K562 (cell line): ENCODE measurements around the gene ABCC1. TPM values are rescaled to one million over a fixed set of nuclear protein-coding genes. Genes with fewer than 3 reads are reported as not detected.

ENCODE experiments used
- CCNT2 ChIP-seq: IDR thresholded peaks from 2 replicates; pipeline ENCODE4 v1.6.1; 2011; ENCODE audit warnings: borderline replicate concordance, low read depth, mild to moderate bottlenecking, moderate library complexity, mixed read lengths, low read length; ENCODE audit not compliant: insufficient read length; ENCODE audit errors: extremely low read depth
- DIDO1 ChIP-seq: fragments of 450-650 bp; IDR thresholded peaks from 2 replicates; pipeline ENCODE4 v1.6.1; 2016; ENCODE audit warnings: low read depth, missing biosample characterization, missing genetic modification characterization
- EZH2 ChIP-seq: IDR thresholded peaks from 2 replicates; pipeline ENCODE4 v1.6.1; 2012; ENCODE audit warnings: low read depth, mild to moderate bottlenecking, inconsistent platforms, low read length, borderline replicate concordance
- GATA2 ChIP-seq: sonication (generic); formaldehyde crosslinking; IDR thresholded peaks from 2 replicates; pipeline ENCODE4 v1.4.0; 2020; ENCODE audit warnings: mild to moderate bottlenecking, missing genetic modification reagents
- HDAC3 ChIP-seq: fragments of 450-650 bp; IDR thresholded peaks from 2 replicates; pipeline ENCODE4 v1.6.1; 2018; ENCODE audit warnings: borderline replicate concordance, mild to moderate bottlenecking, moderate library complexity; ENCODE audit not compliant: partially characterized antibody
- HDAC6 ChIP-seq: IDR thresholded peaks from 2 replicates; pipeline ENCODE4 v1.6.1; 2012; ENCODE audit warnings: low read depth, mild to moderate bottlenecking, control low read depth, inconsistent platforms, low read length, moderate library complexity
- HNRNPL ChIP-seq: fragments of 200-400 bp; formaldehyde crosslinking; IDR thresholded peaks from 2 replicates; pipeline ENCODE4 v1.6.1; 2017; ENCODE audit warnings: low read depth, mild to moderate bottlenecking, low read length
- KLF16 ChIP-seq: IDR thresholded peaks from 2 replicates; pipeline ENCODE4 v1.6.1; 2016; ENCODE audit warnings: antibody characterized with exemption
- NFIX ChIP-seq: fragments of 250-450 bp; sonication (Bioruptor Pico); IDR thresholded peaks from 2 replicates; pipeline ENCODE4 v1.4.0; 2020; ENCODE audit warnings: low read depth, mild to moderate bottlenecking, moderate library complexity
- SUPT5H ChIP-seq: fragments of 450-650 bp; IDR thresholded peaks from 2 replicates; pipeline ENCODE4 v1.6.1; 2016
- TEAD4 ChIP-seq, 2 experiments: sonication (generic) in 1 of 2; formaldehyde crosslinking in 1 of 2; IDR thresholded peaks; 2 replicates each; pipeline versions ENCODE4 v1.6.1 to v1.8.0; 2012 to 2022; ENCODE audit warnings: borderline replicate concordance in 1 of 2, inconsistent platforms in 1 of 2, low read length in 1 of 2, mild to moderate bottlenecking in 1 of 2, missing genetic modification reagents in 1 of 2
- ZNF165 ChIP-seq: fragments of 250-450 bp; sonication (Bioruptor Pico); IDR thresholded peaks from 2 replicates; pipeline ENCODE4 v1.4.0; 2020; ENCODE audit warnings: borderline replicate concordance
- polyA plus RNA-seq, 8 experiments: library from polyadenylated mRNA; depleted of rRNA in 4 of 8; stranded (reverse) in 5 of 8; unstranded in 3 of 8; fragments of >200 nt; fragmentation: Nextera tagmentation in 2 of 8; fragmentation: Illumina TruSeq in 1 of 8; extraction: Ambion mirVana in 2 of 8; extraction: Trizol in 1 of 8; gene quantifications; 2 replicates each; pipeline versions ENCODE4 v1.2.1 to v1.2.3, GENCODE V29; 2011 to 2014; ENCODE audit warnings: inconsistent platforms in 1 of 8, missing spikeins in 1 of 8
- total RNA-seq, 7 experiments: library from RNA; depleted of rRNA in 6 of 7; stranded (reverse); fragments of >200 nt in 6 of 7; fragmentation: Illumina TruSeq in 2 of 7; extraction: Trizol in 2 of 7; gene quantifications; 2 replicates each; pipeline versions ENCODE4 v1.2.1 to v1.2.3, GENCODE V29; 2011 to 2021; ENCODE audit warnings: low replicate concordance in 1 of 7
- TF ChIP-seq, protein P1 (sequence below): sonication (generic); formaldehyde crosslinking; IDR thresholded peaks from 2 replicates; pipeline ENCODE4 v1.8.1; 2022; ENCODE audit warnings: missing genetic modification reagents
- TF ChIP-seq, protein P2 (sequence below): fragments of 450-650 bp; IDR thresholded peaks from 2 replicates; pipeline ENCODE4 v1.6.1; 2016; ENCODE audit warnings: mild to moderate bottlenecking, moderate library complexity

ABCC1 gene
- total and polyA plus RNA-seq, 9 of the 15 experiments (the other 6 are each of a cell fraction or from before 2014, with no cell fraction given) = 3.9 to 41.6 (median 10.0) TPM

DNA sequence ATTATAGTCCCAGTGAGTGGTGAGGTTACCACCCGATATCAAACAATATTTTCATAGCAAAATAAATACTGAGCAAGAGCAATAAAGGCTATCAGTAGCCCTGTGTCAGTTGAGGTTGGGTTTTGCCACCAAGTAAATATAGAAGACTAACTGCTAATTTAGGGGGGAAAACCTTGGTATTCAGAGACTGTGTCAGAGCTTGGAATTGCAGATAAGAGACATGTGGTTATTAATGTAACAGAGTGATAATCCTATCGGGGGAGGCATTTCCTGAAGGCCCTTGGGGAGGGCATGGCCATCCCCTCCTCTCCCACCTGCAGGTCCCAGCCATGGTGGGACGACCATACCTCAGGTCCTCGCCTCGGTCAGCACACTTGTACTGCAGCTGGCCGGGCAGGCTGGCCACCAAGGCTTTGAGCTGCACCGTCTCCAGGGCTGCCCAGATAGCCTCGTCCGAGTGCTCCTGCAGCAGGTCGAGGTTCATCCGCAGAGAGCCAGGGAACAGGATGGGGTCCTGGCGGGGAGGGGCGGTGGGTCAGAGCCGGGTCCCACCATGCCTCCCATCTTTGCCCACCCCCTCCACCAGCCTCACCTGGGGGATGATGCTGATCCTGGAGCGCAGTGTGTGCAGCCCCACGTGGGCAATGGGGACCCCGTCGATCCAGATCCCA, 205.0 kb downstream of the ABCC1 start (continued):
- TF ChIP-seq TEAD4 (IDR thresholded peaks at IDR 0.05; ENCODE audit: low read length) = peak; percentile 82
- no peak for TF ChIP-seq TEAD4 (CRISPR knock-in tag; IDR thresholded peaks at IDR 0.05; ENCODE audit: borderline replicate concordance)
- no peak for TF ChIP-seq HDAC6
- 0 out of 2 replicates have a peak, but pooled peaks have one; percentile 42 for TF ChIP-seq KLF16
- TF ChIP-seq GATA2 (CRISPR knock-in tag) = no peak
- no peak for TF ChIP-seq EZH2
- TF ChIP-seq ZNF165 = no peak
- TF ChIP-seq DIDO1 (tag) = no peak
- no peak for TF ChIP-seq HNRNPL
- no peak for TF ChIP-seq SUPT5H
- TF ChIP-seq, protein P1, sequence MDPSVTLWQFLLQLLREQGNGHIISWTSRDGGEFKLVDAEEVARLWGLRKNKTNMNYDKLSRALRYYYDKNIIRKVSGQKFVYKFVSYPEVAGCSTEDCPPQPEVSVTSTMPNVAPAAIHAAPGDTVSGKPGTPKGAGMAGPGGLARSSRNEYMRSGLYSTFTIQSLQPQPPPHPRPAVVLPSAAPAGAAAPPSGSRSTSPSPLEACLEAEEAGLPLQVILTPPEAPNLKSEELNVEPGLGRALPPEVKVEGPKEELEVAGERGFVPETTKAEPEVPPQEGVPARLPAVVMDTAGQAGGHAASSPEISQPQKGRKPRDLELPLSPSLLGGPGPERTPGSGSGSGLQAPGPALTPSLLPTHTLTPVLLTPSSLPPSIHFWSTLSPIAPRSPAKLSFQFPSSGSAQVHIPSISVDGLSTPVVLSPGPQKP = no peak
- no peak for TF ChIP-seq CCNT2
- TF ChIP-seq, protein P2, sequence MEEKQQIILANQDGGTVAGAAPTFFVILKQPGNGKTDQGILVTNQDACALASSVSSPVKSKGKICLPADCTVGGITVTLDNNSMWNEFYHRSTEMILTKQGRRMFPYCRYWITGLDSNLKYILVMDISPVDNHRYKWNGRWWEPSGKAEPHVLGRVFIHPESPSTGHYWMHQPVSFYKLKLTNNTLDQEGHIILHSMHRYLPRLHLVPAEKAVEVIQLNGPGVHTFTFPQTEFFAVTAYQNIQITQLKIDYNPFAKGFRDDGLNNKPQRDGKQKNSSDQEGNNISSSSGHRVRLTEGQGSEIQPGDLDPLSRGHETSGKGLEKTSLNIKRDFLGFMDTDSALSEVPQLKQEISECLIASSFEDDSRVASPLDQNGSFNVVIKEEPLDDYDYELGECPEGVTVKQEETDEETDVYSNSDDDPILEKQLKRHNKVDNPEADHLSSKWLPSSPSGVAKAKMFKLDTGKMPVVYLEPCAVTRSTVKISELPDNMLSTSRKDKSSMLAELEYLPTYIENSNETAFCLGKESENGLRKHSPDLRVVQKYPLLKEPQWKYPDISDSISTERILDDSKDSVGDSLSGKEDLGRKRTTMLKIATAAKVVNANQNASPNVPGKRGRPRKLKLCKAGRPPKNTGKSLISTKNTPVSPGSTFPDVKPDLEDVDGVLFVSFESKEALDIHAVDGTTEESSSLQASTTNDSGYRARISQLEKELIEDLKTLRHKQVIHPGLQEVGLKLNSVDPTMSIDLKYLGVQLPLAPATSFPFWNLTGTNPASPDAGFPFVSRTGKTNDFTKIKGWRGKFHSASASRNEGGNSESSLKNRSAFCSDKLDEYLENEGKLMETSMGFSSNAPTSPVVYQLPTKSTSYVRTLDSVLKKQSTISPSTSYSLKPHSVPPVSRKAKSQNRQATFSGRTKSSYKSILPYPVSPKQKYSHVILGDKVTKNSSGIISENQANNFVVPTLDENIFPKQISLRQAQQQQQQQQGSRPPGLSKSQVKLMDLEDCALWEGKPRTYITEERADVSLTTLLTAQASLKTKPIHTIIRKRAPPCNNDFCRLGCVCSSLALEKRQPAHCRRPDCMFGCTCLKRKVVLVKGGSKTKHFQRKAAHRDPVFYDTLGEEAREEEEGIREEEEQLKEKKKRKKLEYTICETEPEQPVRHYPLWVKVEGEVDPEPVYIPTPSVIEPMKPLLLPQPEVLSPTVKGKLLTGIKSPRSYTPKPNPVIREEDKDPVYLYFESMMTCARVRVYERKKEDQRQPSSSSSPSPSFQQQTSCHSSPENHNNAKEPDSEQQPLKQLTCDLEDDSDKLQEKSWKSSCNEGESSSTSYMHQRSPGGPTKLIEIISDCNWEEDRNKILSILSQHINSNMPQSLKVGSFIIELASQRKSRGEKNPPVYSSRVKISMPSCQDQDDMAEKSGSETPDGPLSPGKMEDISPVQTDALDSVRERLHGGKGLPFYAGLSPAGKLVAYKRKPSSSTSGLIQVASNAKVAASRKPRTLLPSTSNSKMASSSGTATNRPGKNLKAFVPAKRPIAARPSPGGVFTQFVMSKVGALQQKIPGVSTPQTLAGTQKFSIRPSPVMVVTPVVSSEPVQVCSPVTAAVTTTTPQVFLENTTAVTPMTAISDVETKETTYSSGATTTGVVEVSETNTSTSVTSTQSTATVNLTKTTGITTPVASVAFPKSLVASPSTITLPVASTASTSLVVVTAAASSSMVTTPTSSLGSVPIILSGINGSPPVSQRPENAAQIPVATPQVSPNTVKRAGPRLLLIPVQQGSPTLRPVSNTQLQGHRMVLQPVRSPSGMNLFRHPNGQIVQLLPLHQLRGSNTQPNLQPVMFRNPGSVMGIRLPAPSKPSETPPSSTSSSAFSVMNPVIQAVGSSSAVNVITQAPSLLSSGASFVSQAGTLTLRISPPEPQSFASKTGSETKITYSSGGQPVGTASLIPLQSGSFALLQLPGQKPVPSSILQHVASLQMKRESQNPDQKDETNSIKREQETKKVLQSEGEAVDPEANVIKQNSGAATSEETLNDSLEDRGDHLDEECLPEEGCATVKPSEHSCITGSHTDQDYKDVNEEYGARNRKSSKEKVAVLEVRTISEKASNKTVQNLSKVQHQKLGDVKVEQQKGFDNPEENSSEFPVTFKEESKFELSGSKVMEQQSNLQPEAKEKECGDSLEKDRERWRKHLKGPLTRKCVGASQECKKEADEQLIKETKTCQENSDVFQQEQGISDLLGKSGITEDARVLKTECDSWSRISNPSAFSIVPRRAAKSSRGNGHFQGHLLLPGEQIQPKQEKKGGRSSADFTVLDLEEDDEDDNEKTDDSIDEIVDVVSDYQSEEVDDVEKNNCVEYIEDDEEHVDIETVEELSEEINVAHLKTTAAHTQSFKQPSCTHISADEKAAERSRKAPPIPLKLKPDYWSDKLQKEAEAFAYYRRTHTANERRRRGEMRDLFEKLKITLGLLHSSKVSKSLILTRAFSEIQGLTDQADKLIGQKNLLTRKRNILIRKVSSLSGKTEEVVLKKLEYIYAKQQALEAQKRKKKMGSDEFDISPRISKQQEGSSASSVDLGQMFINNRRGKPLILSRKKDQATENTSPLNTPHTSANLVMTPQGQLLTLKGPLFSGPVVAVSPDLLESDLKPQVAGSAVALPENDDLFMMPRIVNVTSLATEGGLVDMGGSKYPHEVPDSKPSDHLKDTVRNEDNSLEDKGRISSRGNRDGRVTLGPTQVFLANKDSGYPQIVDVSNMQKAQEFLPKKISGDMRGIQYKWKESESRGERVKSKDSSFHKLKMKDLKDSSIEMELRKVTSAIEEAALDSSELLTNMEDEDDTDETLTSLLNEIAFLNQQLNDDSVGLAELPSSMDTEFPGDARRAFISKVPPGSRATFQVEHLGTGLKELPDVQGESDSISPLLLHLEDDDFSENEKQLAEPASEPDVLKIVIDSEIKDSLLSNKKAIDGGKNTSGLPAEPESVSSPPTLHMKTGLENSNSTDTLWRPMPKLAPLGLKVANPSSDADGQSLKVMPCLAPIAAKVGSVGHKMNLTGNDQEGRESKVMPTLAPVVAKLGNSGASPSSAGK = peak; percentile 28; the same call in 1 of the 2 replicates
- TF ChIP-seq NFIX (CRISPR knock-in tag) = no peak
- TF ChIP-seq HDAC3 = no peak
